Measurements from ENCODE around the gene NEK6.

NEK6 gene

DNA sequence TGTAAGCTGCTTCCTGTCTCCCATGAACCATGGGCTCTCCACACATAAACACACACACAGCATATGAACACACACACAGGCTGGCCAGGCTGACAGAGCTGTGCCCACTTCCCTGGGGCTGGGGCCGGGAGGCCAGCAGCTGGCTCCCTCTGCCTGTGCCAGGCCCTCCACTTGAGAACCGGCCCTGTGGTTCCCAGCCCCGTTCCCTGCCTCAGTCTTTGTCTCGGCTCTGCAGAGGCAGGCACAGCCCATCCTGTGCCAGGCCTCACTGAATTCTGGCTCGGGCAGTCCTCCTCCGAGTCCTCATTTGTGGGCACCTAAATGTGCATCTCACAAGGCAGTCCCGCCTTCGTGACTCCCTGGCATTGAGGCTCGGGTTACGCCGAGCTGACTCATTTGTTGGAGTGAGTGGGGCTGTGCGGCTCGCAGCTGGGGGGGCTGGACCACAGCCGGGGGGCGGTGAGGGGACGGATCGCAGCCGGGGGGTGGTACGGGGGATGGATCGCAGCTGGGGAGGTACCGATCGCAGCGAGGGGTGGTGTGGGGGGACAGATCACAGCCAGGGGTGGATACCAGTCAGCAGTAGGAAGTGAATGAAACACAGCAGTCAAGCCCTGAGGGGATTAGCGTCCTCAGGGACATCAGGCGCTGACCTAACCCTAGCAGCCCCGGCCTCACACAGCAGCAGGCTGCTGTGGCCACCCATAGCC, 85.2 kb downstream of the NEK6 start:
- no peak for DNase-seq (ENCODE audit: low read depth in 2 of 2)

GRCh38 chr9:124343533-124344290, 86.0 kb downstream of the NEK6 start:
- no peak for DNase-seq (ENCODE audit: low read depth in 2 of 2)

DNA sequence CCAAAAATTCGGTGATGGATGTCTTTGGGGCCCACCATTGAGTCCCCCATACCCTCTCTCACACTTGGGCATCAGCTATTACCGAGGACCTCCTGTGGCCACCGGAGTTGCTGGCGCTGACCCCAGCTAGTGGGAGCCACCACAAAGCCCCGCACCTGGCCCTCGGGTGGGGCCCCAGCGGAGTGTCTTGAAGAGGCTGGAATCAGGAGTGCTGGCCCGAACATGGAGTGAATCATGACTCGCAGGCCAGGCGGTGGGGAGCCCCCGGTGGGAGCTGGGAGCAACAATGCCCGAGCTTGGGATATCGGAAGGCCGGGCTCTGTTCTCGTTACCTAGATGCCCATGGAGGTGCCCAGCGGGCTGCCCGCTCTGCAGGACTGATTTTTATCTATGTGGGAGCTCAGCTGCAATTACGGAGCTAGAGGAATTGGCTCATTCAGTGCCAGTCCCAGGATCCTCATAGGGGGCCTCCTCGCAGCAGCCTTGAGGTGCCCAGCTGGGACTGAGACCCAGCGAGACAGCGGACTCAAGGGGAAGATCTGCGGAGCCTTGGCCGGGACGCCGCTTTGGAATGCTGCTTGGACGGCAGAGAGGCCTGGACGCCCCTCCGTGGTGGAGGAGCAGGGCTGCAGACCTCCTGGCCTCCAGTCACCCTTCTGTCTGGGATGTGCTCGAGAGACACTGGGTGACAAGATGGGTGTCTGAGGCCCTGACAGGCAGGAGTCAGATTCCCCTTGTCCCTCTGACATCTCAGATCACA, 86.7 kb downstream of the NEK6 start:
- DNase-seq (ENCODE audit: low read depth in 2 of 2) = no peak

DNA sequence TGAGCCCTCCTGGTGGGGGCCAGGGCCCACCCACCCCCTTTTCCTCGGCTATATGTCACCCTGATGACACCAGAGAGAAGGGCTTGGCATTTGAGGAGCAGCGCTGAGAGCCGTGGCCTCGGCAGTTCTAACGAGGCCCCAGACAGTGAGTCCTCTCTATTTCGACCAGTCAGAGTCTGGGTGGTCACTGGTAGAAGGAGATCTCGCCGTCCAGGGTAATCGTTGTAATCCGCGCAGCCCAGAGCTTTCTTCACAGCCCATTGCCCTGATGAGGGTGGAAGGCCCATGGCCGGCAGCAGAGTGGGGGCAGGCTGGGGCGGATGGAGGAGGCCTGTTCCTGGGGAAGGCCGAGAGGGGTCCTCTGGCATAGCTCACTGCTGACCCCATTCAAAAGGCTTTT, 87.3 kb downstream of the NEK6 start:
- no peak for DNase-seq (ENCODE audit: low read depth in 2 of 2)

- DNase-seq (ENCODE audit: low read depth in 2 of 2) = no peak
Observed at GRCh38 chr9:124345751-124346281, 88.1 kb downstream of the NEK6 start.

GRCh38 chr9:124346347-124347163, 88.8 kb downstream of the NEK6 start:
- DNase-seq (ENCODE audit: low read depth in 2 of 2) = no peak

- no peak for DNase-seq (ENCODE audit: low read depth in 2 of 2)
Observed at GRCh38 chr9:124347206-124347967, 89.6 kb downstream of the NEK6 start.

- DNase-seq (ENCODE audit: low read depth in 2 of 2) = no peak
Observed at GRCh38 chr9:124347968-124348358, 90.2 kb downstream of the NEK6 start.

DNA sequence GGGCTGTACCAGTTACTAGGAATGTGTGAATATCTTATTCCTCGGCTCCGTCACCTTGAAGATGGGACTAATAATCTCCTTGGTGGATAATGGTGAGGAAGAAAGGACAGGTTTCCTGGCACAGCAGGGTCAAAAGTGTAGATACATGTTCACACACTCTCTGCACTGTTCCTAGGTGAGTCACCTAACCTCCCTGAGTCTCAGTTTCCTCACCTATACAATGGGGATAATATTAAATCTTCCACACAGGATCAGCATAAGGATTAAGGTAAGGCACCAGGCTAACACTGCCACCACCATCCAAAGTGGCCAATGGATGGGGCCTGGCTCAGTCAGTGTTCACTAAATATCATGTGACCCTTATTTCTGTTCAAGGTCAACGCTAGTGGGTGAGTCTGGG, 90.6 kb downstream of the NEK6 start:
- DNase-seq (ENCODE audit: low read depth in 2 of 2) = no peak

GRCh38 chr9:124348831-124349230, 91.1 kb downstream of the NEK6 start:
- DNase-seq (ENCODE audit: low read depth in 2 of 2) = no peak

GRCh38 chr9:124349267-124349666, 91.5 kb downstream of the NEK6 start:
- DNase-seq (ENCODE audit: low read depth in 2 of 2) = no peak

DNA sequence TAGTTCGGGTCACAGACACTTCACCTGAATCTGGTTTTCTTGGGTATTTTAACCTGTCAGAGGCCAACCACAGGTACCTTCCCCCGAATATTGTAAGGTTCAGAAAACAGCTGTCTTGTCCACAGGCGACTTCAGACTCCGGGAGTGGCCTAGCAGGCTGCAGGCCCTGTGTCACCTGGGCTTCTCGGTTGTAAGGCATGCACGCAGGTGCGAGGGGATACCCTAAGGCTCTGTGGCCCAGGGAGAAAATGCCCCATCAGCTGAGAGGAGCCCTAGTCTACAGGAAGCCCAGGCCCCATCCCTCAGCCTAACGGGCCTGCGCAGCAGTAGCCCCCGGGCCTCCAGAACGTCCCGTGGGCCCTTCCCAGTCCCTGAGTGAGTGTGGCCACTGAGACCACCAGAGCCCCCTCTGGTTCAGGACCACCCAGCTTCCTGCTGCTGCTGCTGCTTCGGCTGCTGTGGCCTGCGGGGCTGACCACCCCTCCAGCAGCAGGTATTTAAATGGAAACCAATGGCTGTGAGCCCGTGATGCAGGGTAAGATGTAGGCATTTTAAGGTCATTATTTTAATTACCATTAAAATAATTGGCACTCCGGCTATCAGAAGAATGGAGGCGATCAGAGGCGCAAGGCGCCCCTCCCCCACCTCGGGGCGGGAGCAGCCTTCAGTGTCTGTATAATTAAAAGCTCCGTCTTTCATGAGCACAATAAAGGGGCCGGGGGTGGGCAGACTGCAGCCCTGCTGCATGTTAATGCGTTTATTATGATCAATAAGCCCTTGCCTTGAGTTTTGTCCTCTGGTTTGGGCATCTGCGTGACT, 92.1 kb downstream of the NEK6 start:
- DNase-seq (ENCODE audit: low read depth in 2 of 2) = no peak

DNA sequence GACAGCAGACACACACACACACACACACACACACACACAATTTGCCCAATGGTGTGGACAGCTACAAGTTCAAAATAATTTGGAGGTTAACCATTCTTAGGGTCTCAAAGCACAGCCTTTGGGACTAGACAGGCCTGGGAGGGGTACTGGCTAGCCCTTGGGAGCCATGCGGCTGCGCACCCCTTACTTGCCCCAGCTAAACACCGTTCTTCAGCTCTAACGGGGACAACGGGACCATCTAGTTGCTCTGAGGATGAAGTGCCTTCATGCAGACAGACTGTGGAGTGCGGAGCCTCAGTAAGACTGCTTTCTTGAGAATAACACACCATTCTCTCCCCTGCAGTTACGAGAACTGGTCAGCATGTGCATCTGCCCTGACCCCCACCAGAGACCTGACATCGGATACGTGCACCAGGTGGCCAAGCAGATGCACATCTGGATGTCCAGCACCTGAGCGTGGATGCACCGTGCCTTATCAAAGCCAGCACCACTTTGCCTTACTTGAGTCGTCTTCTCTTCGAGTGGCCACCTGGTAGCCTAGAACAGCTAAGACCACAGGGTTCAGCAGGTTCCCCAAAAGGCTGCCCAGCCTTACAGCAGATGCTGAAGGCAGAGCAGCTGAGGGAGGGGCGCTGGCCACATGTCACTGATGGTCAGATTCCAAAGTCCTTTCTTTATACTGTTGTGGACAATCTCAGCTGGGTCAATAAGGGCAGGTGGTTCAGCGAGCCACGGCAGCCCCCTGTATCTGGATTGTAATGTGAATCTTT, 92.9 kb downstream of the NEK6 start:
- DNase-seq (ENCODE audit: low read depth in 2 of 2) = no peak

DNA sequence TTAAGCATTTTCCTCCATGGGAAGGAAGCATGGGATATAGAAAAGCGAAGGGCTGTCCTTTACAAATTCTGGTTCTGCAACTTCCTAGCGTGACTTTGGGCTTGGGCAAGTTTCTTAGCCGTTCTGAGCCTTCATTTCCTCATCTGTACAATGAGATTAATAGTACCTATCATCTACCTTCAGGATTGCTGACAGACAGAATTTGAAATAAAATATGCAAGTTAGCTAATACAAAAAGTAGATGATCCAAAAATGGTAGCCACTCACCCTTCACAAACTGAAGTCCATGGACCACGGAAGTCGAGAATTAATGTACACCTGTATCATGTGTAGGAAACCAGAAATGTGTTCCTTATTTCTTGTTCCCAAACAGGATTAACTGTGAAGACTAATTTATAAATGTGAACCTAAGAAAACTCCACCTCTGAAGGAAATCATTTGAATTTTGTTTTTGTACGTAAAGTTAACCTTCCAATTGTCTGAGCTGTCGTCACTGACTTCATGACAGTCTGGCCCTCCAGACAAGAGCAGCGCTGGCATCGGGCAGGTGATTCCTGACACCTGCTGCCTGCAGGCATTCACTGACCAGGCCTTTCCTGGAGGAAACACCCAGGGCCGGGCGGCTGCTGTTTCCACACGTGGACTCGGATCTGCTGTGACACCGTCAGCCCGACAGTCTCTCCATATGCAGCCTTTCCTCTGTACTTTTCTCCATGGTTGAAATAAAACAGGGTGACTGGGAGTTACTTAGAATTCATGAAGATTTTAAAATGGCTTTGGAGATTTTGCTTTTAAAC, 94.1 kb downstream of the NEK6 start:
- DNase-seq (ENCODE audit: low read depth in 2 of 2) = no peak

- DNase-seq (ENCODE audit: low read depth in 2 of 2) = no peak
Observed at GRCh38 chr9:124352616-124353015, 94.9 kb downstream of the NEK6 start.

GRCh38 chr9:124353166-124353768, 95.5 kb downstream of the NEK6 start:
- no peak for DNase-seq (ENCODE audit: low read depth in 2 of 2)

DNA sequence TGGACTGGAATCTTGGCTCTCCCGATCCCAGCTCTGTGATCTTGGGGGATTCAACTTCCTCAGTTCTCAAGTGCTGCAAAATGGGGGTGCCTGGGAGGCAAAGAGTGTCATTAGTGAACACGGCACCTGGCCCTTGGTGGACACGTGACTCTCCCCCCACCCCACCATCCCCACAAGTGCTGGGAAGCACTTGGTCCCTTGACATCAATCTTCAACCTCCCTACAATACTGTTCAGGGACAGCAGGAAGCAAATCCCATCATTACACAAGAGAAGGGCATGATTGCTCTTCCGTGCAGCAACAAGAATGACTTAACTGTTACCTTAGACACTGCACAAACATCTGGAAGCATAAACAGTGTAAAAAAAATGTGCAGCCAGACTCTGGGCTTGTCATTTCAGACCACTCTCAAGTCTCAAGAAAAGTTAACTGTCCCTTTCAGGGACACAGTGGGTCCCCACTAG, 96.1 kb downstream of the NEK6 start:
- no peak for DNase-seq (ENCODE audit: low read depth in 2 of 2)

Data from stimulated activated CD4-positive, alpha-beta T cell treated with anti-CD3 and anti-CD28 coated beads, Interleukin-12 subunit alpha, Interleukin-12 subunit beta, amount 100 ng/mL, for 24 hours (primary cell).